HepG2 (cell line): ENCODE measurements around the gene SLC34A3. TPM values are rescaled to one million over a fixed set of nuclear protein-coding genes. Genes with fewer than 3 reads are reported as not detected.
A peak's percentile ranks its signal among the peaks of the same experiment; 100 is the strongest.

ENCODE experiments used
- ATF5 ChIP-seq: sonication (generic); formaldehyde crosslinking; IDR thresholded peaks from 2 replicates; pipeline ENCODE4 v1.4.0; 2020; ENCODE audit warnings: mild to moderate bottlenecking, low read depth, missing genetic modification reagents
- BORCS8-MEF2B ChIP-seq: sonication (generic); formaldehyde crosslinking; IDR thresholded peaks from 2 replicates; pipeline ENCODE4 v1.8.0; 2022; ENCODE audit warnings: mild to moderate bottlenecking, missing genetic modification reagents
- BRD4 ChIP-seq: sonication (generic); formaldehyde crosslinking; IDR thresholded peaks from 2 replicates; pipeline ENCODE4 v1.4.0; 2020; ENCODE audit warnings: missing genetic modification reagents
- DNMT3B ChIP-seq: conservative IDR thresholded peaks from 2 replicates; pipeline ENCODE4 v1.6.1; 2016; ENCODE audit warnings: missing biosample characterization, control low read depth
- MTERF4 ChIP-seq: sonication (generic); formaldehyde crosslinking; IDR thresholded peaks from 2 replicates; pipeline ENCODE4 v1.8.0; 2023; ENCODE audit warnings: mild to moderate bottlenecking, missing genetic modification reagents
- REL ChIP-seq: sonication (generic); formaldehyde crosslinking; conservative IDR thresholded peaks from 2 replicates; pipeline ENCODE4 v1.8.0; 2022; ENCODE audit warnings: mild to moderate bottlenecking, missing genetic modification reagents, moderate library complexity
- SATB2 ChIP-seq: sonication (generic); formaldehyde crosslinking; IDR thresholded peaks from 2 replicates; pipeline ENCODE4 v1.5.0; 2020; ENCODE audit warnings: missing genetic modification reagents
- TBX2 ChIP-seq: sonication (generic); formaldehyde crosslinking; IDR thresholded peaks from 2 replicates; pipeline ENCODE4 v1.5.0; 2020; ENCODE audit warnings: missing genetic modification reagents, mild to moderate bottlenecking, borderline replicate concordance
- TOE1 ChIP-seq: sonication (generic); formaldehyde crosslinking; IDR thresholded peaks from 2 replicates; pipeline ENCODE4 v1.4.0; 2020; ENCODE audit warnings: mild to moderate bottlenecking, missing genetic modification reagents
- ZFP62 ChIP-seq: sonication (generic); formaldehyde crosslinking; IDR thresholded peaks from 2 replicates; pipeline ENCODE4 v1.4.0; 2020; ENCODE audit warnings: missing genetic modification reagents
- ZNF10 ChIP-seq: sonication (generic); formaldehyde crosslinking; IDR thresholded peaks from 2 replicates; pipeline ENCODE4 v1.4.0; 2020; ENCODE audit warnings: mild to moderate bottlenecking, low read depth, missing genetic modification reagents, borderline replicate concordance
- ZNF326 ChIP-seq: sonication (generic); formaldehyde crosslinking; IDR thresholded peaks from 2 replicates; pipeline ENCODE4 v1.4.0; 2020; ENCODE audit warnings: missing genetic modification reagents, borderline replicate concordance
- ZNF343 ChIP-seq: sonication (generic); formaldehyde crosslinking; IDR thresholded peaks from 2 replicates; pipeline ENCODE4 v1.4.0; 2020; ENCODE audit warnings: mild to moderate bottlenecking, missing genetic modification reagents
- ZNF501 ChIP-seq: sonication (generic); formaldehyde crosslinking; IDR thresholded peaks from 2 replicates; pipeline ENCODE4 v1.5.1; 2020; ENCODE audit warnings: mild to moderate bottlenecking, moderate library complexity, missing genetic modification reagents
- ZNF574 ChIP-seq: sonication (generic); formaldehyde crosslinking; IDR thresholded peaks from 2 replicates; pipeline ENCODE4 v1.4.0; 2020; ENCODE audit warnings: missing genetic modification reagents
- ZNF709 ChIP-seq: sonication (generic); formaldehyde crosslinking; IDR thresholded peaks from 2 replicates; pipeline ENCODE4 v1.5.0; 2020; ENCODE audit warnings: mild to moderate bottlenecking, missing genetic modification reagents
- ZNF720 ChIP-seq: sonication (generic); formaldehyde crosslinking; IDR thresholded peaks from 2 replicates; pipeline ENCODE4 v1.4.0; 2020; ENCODE audit warnings: missing genetic modification reagents
- ZNF83 ChIP-seq: sonication (generic); formaldehyde crosslinking; IDR thresholded peaks from 2 replicates; pipeline ENCODE4 v1.4.0; 2020; ENCODE audit warnings: missing genetic modification reagents, mild to moderate bottlenecking, borderline replicate concordance
- polyA plus RNA-seq, 8 experiments: library from polyadenylated mRNA; depleted of rRNA in 3 of 8; stranded (reverse) in 7 of 8; unstranded in 1 of 8; fragments of >200 nt; fragmentation: Illumina TruSeq in 4 of 8; extraction: Trizol in 4 of 8; gene quantifications; 2 replicates each; pipeline versions ENCODE4 v1.2.1 to v1.2.3, GENCODE V29; 2011 to 2016; ENCODE audit warnings: low read depth in 4 of 8, missing spikeins in 1 of 8, mixed read lengths in 1 of 8; ENCODE audit not compliant: insufficient read depth in 1 of 8
- total RNA-seq, 5 experiments: library from RNA; depleted of rRNA; stranded (reverse); fragments of >200 nt; fragmentation: Illumina TruSeq; extraction: Trizol; gene quantifications; 2 replicates each; pipeline ENCODE4 v1.2.3, GENCODE V29; 2016; ENCODE audit warnings: low read depth in 1 of 5
- TF ChIP-seq, protein P1 (sequence below): sonication (generic); formaldehyde crosslinking; IDR thresholded peaks from 2 replicates; pipeline ENCODE4 v1.8.0; 2022; ENCODE audit warnings: missing genetic modification reagents, mild to moderate bottlenecking, inconsistent platforms, borderline replicate concordance
- TF ChIP-seq, protein P2 (sequence below): sonication (generic); formaldehyde crosslinking; IDR thresholded peaks from 2 replicates; pipeline ENCODE4 v1.4.0; 2020; ENCODE audit warnings: missing genetic modification reagents
- TF ChIP-seq, protein P3 (sequence below): IDR thresholded peaks from 2 replicates; pipeline ENCODE4 v1.6.1; 2016

The SLC34A3 gene
- total and polyA plus RNA-seq, 2 of the 13 experiments (the other 11 are each of a cell fraction or from before 2014, with no cell fraction given), result 0.07 to 1.0 TPM

- TF ChIP-seq, protein P1, sequence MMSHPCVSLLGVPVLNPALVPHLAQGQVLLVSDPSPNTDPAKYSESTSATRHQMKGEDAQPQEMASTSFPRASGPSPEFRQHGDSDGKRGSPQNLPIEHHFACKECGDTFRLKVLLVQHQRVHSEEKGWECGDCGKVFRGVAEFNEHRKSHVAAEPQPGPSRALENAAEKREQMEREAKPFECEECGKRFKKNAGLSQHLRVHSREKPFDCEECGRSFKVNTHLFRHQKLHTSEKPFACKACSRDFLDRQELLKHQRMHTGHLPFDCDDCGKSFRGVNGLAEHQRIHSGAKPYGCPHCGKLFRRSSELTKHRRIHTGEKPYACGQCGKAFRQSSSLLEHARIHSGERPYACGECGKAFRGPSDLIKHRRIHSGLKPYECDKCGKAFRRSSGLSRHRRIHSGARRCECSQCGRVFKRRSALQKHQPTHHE (CRISPR knock-in tag), result no peak
- TF ChIP-seq ATF5 (CRISPR knock-in tag) (no peak), ZNF709 (CRISPR knock-in tag) (no peak), BORCS8-MEF2B (CRISPR knock-in tag) (no peak), ZNF83 (CRISPR knock-in tag) (no peak), ZNF343 (CRISPR knock-in tag) (no peak), ZNF501 (CRISPR knock-in tag) (0 out of 2 replicates have a peak, but pooled peaks have one; percentile 22), REL (CRISPR knock-in tag) (no peak), ZNF574 (CRISPR knock-in tag) (no peak; the same call in 1 of the 2 replicates), DNMT3B (no peak), TBX2 (CRISPR knock-in tag) (peak; percentile 23; the same call in 1 of the 2 replicates), BRD4 (CRISPR knock-in tag) (no peak), TOE1 (CRISPR knock-in tag) (no peak), ZNF326 (CRISPR knock-in tag) (no peak), MTERF4 (no peak), SATB2 (no peak), ZFP62 (CRISPR knock-in tag) (no peak), ZNF720 (CRISPR knock-in tag) (no peak), ZNF10 (CRISPR knock-in tag) (no peak)
- TF ChIP-seq, protein P2, sequence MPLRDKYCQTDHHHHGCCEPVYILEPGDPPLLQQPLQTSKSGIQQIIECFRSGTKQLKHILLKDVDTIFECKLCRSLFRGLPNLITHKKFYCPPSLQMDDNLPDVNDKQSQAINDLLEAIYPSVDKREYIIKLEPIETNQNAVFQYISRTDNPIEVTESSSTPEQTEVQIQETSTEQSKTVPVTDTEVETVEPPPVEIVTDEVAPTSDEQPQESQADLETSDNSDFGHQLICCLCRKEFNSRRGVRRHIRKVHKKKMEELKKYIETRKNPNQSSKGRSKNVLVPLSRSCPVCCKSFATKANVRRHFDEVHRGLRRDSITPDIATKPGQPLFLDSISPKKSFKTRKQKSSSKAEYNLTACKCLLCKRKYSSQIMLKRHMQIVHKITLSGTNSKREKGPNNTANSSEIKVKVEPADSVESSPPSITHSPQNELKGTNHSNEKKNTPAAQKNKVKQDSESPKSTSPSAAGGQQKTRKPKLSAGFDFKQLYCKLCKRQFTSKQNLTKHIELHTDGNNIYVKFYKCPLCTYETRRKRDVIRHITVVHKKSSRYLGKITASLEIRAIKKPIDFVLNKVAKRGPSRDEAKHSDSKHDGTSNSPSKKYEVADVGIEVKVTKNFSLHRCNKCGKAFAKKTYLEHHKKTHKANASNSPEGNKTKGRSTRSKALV, result no peak
- TF ChIP-seq, protein P3, sequence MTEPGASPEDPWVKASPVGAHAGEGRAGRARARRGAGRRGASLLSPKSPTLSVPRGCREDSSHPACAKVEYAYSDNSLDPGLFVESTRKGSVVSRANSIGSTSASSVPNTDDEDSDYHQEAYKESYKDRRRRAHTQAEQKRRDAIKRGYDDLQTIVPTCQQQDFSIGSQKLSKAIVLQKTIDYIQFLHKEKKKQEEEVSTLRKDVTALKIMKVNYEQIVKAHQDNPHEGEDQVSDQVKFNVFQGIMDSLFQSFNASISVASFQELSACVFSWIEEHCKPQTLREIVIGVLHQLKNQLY, result peak; percentile 35; the same call in 1 of the 2 replicates
Observed at GRCh38 chr9:137250329-137251193, 19.9 kb downstream of the SLC34A3 start (continued).
